NCI-H1105 treated with DMSO at 0.1 percent for 48 hours (cell line): ENCODE results near the gene PSMC6.
"Not testable (repeated sequence)": the region's sequence is repeated elsewhere in the genome, so short reads cannot be mapped to it uniquely, and the experiment has no call there.

Experiments used
- DNase-seq: peaks from one replicate; lab custom pipeline; 2025; lab: John Stamatoyannopoulos, UW

The PSMC6 gene

GRCh38 chr14:52723514-52724359, 16.7 kb downstream of the PSMC6 start:
- no peak for DNase-seq

GRCh38 chr14:52724360-52724644, 17.3 kb downstream of the PSMC6 start:
- DNase-seq, result no peak

- DNase-seq, result not testable (repeated sequence)
Measured at GRCh38 chr14:52727509-52727908, 20.5 kb downstream of the PSMC6 start.

- not testable (repeated sequence) for DNase-seq
Measured at GRCh38 chr14:52729035-52729434, 22.0 kb downstream of the PSMC6 start.

GRCh38 chr14:52729585-52729924, 22.6 kb downstream of the PSMC6 start:
- DNase-seq, result no peak

- DNase-seq, result peak; percentile 95
Measured at GRCh38 chr14:52729925-52730708, 23.1 kb downstream of the PSMC6 start, which contains the start of gene STYX. Gene STYX (plus strand): TSS chr14:52730166. CDS start chr14:52730475, 309 bp downstream.

- no peak for DNase-seq
Measured at GRCh38 chr14:52730709-52731111, 23.7 kb downstream of the PSMC6 start.

- no peak for DNase-seq
Measured at GRCh38 chr14:52733824-52734223, 26.8 kb downstream of the PSMC6 start.

- DNase-seq, result no peak
Measured at GRCh38 chr14:52735921-52736489, 29.0 kb downstream of the PSMC6 start.

- DNase-seq, result no peak
Measured at GRCh38 chr14:52738409-52738808, 31.4 kb downstream of the PSMC6 start.

GRCh38 chr14:52740751-52741150, 33.8 kb downstream of the PSMC6 start:
- no peak for DNase-seq

GRCh38 chr14:52741865-52742264, 34.9 kb downstream of the PSMC6 start:
- no peak for DNase-seq

GRCh38 chr14:52748647-52749292, 41.8 kb downstream of the PSMC6 start:
- no peak for DNase-seq

- DNase-seq, result no peak
Measured at GRCh38 chr14:52755607-52756316, 48.8 kb downstream of the PSMC6 start.

GRCh38 chr14:52759145-52759544, 52.1 kb downstream of the PSMC6 start:
- DNase-seq, result no peak

GRCh38 chr14:52762923-52763322, 55.9 kb downstream of the PSMC6 start:
- not testable (repeated sequence) for DNase-seq

GRCh38 chr14:52767058-52767833, 60.2 kb downstream of the PSMC6 start:
- no peak for DNase-seq

GRCh38 chr14:52769887-52770286, 62.9 kb downstream of the PSMC6 start:
- no peak for DNase-seq

GRCh38 chr14:52776816-52777215, 69.8 kb downstream of the PSMC6 start:
- DNase-seq, result no peak
